A673 (cell line): Measurements from ENCODE around the gene POP4. TPM values are rescaled to one million over a fixed set of nuclear protein-coding genes. Genes with fewer than 3 reads are reported as not detected.

Experiments used
- BruUV-seq: library from RNA; stranded (reverse); fragments of 400-500 nt; replicated peaks from 2 replicates; lab custom pipeline; 2021; lab: Mats Ljungman, UMichigan
- CTCF ChIA-PET: fragments of 300-600 bp; sonication (Branson Sonifier 250); formaldehyde crosslinking; loops from one replicate; lab custom pipeline; 2022; ENCODE audit warnings: antibody characterized with exemption; lab: Charles Lee
- POLR2A ChIA-PET: fragments of 300-600 bp; sonication (Branson Sonifier 250); formaldehyde crosslinking; loops from one replicate; lab custom pipeline; 2022; ENCODE audit warnings: antibody characterized with exemption; ENCODE audit not compliant: low non-redundant PET; lab: Charles Lee
- DNase-seq: peaks from one replicate; pipeline ENCODE4 v3.0.0-alpha.2; 2015; ENCODE audit warnings: low spot score
- H3K27ac ChIP-seq: fragments of 200-600 bp; sonication (generic); 2 replicates; pipeline ENCODE4 v1.5.1; 2016; ENCODE audit warnings: mixed run types, low read depth, mild to moderate bottlenecking, mixed read lengths, antibody characterized with exemption, low read length; ENCODE audit not compliant: poor library complexity, severe bottlenecking
- H3K27me3 ChIP-seq: fragments of 200-600 bp; sonication (generic); replicated peaks from 2 replicates; pipeline ENCODE4 v1.6.1; 2017; ENCODE audit warnings: mixed run types, low read depth, mild to moderate bottlenecking, mixed read lengths, antibody characterized with exemption, low read length; ENCODE audit not compliant: insufficient read depth, poor library complexity
- H3K36me3 ChIP-seq: fragments of 200-600 bp; sonication (generic); 2 replicates; pipeline ENCODE4 v1.6.1; 2016; ENCODE audit warnings: mixed run types, mild to moderate bottlenecking, mixed read lengths, antibody characterized with exemption, low read length; ENCODE audit not compliant: insufficient read depth, poor library complexity, severe bottlenecking
- H3K4me1 ChIP-seq: fragments of 200-600 bp; sonication (generic); 2 replicates; pipeline ENCODE4 v1.6.1; 2017; ENCODE audit warnings: mixed run types, mild to moderate bottlenecking, mixed read lengths, antibody characterized with exemption, low read length; ENCODE audit not compliant: insufficient read depth, poor library complexity, severe bottlenecking
- H3K4me3 ChIP-seq: fragments of 200-600 bp; sonication (generic); 2 replicates; pipeline ENCODE4 v1.5.1; 2016; ENCODE audit warnings: low read depth, mixed run types, mild to moderate bottlenecking, mixed read lengths, low read length; ENCODE audit not compliant: poor library complexity, severe bottlenecking
- H3K9me3 ChIP-seq: fragments of 200-600 bp; sonication (generic); 2 replicates; pipeline ENCODE4 v1.6.1; 2016; ENCODE audit warnings: mixed run types, low read depth, mild to moderate bottlenecking, mixed read lengths, antibody characterized with exemption, low read length; ENCODE audit not compliant: poor library complexity, severe bottlenecking
- EZH2 ChIP-seq: fragments of 200-600 bp; sonication (generic); IDR thresholded peaks from 2 replicates; pipeline ENCODE4 v1.6.1; 2017; ENCODE audit warnings: borderline replicate concordance, low read depth, mild to moderate bottlenecking, mixed read lengths, antibody characterized with exemption, low read length; ENCODE audit not compliant: poor library complexity, severe bottlenecking
- intact Hi-C: fragments of 100-400 bp; cut with micrococcal nuclease; formaldehyde crosslinking; loops from one replicate; pipeline ENCODE4 v1.10.0; 2022; ENCODE audit not compliant: unreplicated experiment
- total RNA-seq: library from RNA; stranded (reverse); gene quantifications from 2 replicates; pipeline ENCODE4 v1.2.3, GENCODE V29; 2021
- TF ChIP-seq, protein P1 (sequence below): fragments of 300-800, 200-600 bp; sonication (generic); conservative IDR thresholded peaks from 2 replicates; pipeline ENCODE4 v1.5.1; 2017; ENCODE audit warnings: low read depth, mild to moderate bottlenecking, antibody characterized with exemption, low read length, moderate library complexity, mixed read lengths

The POP4 gene
- total RNA-seq, 1 experiment from 2014 or later, result 70.6 TPM

DNA sequence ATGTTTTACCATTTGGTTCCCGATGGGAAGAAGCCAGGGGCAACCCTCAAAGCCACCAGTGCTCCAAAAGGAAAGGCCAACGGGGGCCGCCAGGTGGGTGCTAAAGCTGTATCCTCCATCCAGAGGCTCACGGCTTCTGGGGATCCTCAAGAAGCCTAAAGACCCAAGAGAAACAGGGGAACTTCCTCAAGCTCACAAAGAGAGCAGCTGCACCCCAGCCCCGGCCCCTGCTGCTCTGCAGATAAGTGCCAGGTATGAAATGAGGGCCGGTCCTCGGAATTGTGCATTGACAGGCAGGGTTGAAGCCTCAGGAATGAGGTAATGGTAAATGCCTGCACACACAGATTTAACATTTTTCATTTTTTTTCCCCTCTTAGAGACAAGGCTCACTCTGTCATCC is 8.0 kb upstream of the POP4 start:
- H3K36me3 ChIP-seq, result no peaks in the 10 kb centered on the region
- H3K4me3 ChIP-seq, result no peak overlapping the region
- BruUV-seq, result no TSS peak
- no peak for TF ChIP-seq EZH2
- TF ChIP-seq, protein P1, sequence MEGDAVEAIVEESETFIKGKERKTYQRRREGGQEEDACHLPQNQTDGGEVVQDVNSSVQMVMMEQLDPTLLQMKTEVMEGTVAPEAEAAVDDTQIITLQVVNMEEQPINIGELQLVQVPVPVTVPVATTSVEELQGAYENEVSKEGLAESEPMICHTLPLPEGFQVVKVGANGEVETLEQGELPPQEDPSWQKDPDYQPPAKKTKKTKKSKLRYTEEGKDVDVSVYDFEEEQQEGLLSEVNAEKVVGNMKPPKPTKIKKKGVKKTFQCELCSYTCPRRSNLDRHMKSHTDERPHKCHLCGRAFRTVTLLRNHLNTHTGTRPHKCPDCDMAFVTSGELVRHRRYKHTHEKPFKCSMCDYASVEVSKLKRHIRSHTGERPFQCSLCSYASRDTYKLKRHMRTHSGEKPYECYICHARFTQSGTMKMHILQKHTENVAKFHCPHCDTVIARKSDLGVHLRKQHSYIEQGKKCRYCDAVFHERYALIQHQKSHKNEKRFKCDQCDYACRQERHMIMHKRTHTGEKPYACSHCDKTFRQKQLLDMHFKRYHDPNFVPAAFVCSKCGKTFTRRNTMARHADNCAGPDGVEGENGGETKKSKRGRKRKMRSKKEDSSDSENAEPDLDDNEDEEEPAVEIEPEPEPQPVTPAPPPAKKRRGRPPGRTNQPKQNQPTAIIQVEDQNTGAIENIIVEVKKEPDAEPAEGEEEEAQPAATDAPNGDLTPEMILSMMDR, result no peak
- intact Hi-C loops, result no loop called here
- ChIA-PET CTCF (no interaction called here), POLR2A (no interaction called here)
- no peaks in the 10 kb centered on the region for H3K4me1 ChIP-seq
- H3K27ac ChIP-seq, result no peak overlapping the region
- no peaks in the 10 kb centered on the region for H3K9me3 ChIP-seq
- peaks cover 60% of the 10 kb centered on the region for H3K27me3 ChIP-seq
- no peak for DNase-seq

DNA sequence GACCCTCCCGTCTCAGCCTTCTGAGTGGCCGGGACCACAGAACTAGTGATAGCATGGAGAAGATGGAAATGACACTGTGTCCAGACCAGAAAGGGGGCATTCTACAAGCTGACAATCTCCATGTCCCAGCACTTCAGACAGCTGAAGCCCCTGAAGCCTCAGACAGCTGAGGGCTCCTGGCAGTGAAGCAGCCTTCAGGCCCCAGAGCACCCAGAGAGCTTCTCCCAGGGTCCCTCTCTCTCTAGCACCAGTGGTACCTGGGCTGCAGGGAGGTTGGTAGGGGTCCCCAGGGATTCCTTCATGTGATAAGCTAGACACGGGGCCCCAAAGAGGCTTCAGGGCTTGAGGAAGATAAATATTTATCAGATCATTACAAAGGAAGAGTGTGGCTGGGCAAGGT is 7.6 kb upstream of the POP4 start:
- Histone ChIP-seq H3K36me3 (no peaks in the 10 kb centered on the region), H3K27me3 (peaks cover 59% of the 10 kb centered on the region), H3K27ac (no peak overlapping the region), H3K4me1 (no peaks in the 10 kb centered on the region), H3K9me3 (no peaks in the 10 kb centered on the region), H3K4me3 (no peak overlapping the region)
- POLR2A ChIA-PET, result no interaction called here
- no peak for DNase-seq
- no peak for TF ChIP-seq EZH2
- TF ChIP-seq, protein P1, result no peak
- intact Hi-C loops, result no loop called here
- no TSS peak for BruUV-seq
- CTCF ChIA-PET, result no interaction called here

DNA sequence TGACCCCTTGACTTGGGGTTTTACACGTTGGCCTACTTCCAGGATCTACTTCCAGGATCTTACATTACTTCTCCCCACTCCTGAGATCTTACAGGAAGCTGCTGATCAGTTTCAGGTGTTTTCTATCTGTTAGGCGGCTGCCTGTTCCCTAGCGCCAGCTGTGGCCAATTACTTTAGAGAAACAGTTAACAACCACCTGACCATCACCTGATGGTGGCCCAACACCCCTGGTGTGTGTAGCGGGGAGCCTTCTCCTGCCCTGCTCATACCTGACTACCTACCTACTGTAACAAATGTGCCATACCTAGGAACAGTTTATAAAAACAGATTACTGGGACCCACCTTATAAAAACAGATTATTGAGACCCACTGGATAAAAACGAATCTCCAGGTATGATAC is 2.8 kb upstream of the POP4 start:
- Histone ChIP-seq H3K36me3 (no peaks in the 10 kb centered on the region), H3K9me3 (no peaks in the 10 kb centered on the region), H3K4me1 (no peaks in the 10 kb centered on the region), H3K27me3 (peaks cover 15% of the 10 kb centered on the region), H3K27ac (no peak overlapping the region), H3K4me3 (no peak overlapping the region)
- POLR2A ChIA-PET, result interaction anchor here (0.6 kb wide), 1 partner anchor 27 kb away, joined by 4 read pairs; no protein-coding TSS in a partner anchor
- BruUV-seq, result no TSS peak
- intact Hi-C loops, result no loop called here
- no peak for DNase-seq
- CTCF ChIA-PET, result no interaction called here
- TF ChIP-seq, protein P1, result no peak
- TF ChIP-seq EZH2, result no peak
